ENCODE data around the gene EXOC4.

Gene EXOC4

DNA sequence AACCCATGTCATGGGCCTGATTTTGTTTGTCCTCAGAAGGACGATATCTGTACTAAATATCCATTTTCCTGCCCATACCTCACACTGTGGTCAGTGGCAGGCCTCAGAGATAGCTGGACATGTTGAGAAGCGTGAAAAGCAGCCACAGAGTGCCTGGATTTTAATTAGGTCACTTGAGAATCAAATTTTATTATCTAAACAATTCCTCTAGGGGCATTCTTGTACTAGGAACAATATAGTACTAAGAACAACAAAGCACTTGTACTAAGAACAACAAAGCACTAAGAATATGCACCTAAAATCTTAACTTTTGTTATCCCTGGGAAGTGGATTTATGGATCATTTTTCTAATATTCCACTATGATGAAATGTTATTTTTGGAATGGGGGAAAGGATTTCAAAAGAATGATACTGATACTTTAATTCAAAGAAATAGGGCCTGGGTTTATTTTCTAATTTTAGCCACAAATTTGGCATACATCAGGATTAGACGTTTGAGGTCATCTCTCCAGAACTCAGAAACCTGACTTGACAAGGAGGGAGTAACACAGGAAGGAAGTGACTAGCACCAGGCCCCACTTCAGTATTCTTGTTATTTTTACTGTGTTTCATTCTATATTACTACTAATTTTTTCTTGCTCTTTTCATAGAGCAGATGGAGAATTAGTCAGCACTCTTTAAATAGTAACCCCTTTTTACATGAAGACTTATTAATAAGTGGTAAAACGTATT lies 112.2 kb downstream of the EXOC4 start:
- TF ChIP-seq CTCF (conservative IDR thresholded peaks at IDR 0.05) = no peak
- H3K27ac ChIP-seq = no peak overlapping the region

- TF ChIP-seq CTCF (conservative IDR thresholded peaks at IDR 0.05) = no peak
- H3K27ac ChIP-seq = no peak overlapping the region
Observed at GRCh38 chr7:133365917-133366316, 113.0 kb downstream of the EXOC4 start.

GRCh38 chr7:133367561-133367960 lies 114.7 kb downstream of the EXOC4 start:
- TF ChIP-seq CTCF (conservative IDR thresholded peaks at IDR 0.05) = no peak
- H3K27ac ChIP-seq = no peak overlapping the region

GRCh38 chr7:133369130-133369529 lies 116.3 kb downstream of the EXOC4 start:
- TF ChIP-seq CTCF (conservative IDR thresholded peaks at IDR 0.05) = no peak
- H3K27ac ChIP-seq = no peak overlapping the region

- no peak overlapping the region for H3K27ac ChIP-seq
- no peak for TF ChIP-seq CTCF (conservative IDR thresholded peaks at IDR 0.05)
Observed at GRCh38 chr7:133371616-133372015, 118.7 kb downstream of the EXOC4 start.

DNA sequence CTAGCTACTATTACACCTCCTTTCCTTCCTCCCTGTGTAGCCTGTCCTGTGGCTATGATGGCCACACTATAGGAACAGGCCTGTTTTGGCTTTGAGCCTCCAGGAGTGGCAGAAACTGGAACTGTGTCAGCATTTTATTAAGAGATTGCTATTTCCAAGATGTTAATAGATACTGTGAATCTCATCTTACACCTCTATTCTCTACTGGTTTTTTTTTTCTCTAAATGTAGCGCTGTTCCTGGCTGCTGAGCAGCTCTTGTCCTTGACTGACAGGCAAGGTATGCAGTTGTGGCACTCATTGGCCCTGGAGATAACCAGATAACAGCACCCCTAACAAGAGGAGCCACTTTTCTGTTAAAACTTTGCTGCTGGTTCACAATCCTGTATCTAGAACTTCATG lies 119.5 kb downstream of the EXOC4 start:
- no peak for TF ChIP-seq CTCF (conservative IDR thresholded peaks at IDR 0.05)
- H3K27ac ChIP-seq = no peak overlapping the region

DNA sequence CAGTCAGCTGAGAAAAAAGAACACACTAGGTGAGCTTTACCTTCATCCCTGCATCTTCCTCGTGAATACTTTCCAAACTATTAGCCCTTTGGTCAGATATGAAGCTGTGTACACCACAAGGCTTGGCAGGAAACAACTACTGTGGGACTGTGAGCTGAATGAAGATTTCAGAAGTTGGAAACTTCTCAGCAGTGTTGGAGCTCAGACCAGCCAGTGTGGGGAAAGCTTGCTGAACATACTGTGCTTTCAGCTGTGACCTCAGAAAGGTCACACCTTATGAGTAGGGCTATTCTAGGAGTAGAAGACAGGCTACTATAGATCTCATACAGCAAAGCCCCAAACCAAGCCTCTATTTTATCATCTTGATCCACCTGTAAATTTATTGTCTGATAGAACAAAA lies 123.6 kb downstream of the EXOC4 start:
- H3K27ac ChIP-seq = no peak overlapping the region
- no peak for TF ChIP-seq CTCF (conservative IDR thresholded peaks at IDR 0.05)

Measured in VCaP (cell line).